Mammary epithelial cell (primary cell): ENCODE measurements around the gene BSX.

Source experiments
- CTCF ChIP-seq, 2 donors: IDR thresholded peaks in 1 of 2; conservative IDR thresholded peaks in 1 of 2; 2 replicates each; pipeline ENCODE4 v1.5.1; 2011 to 2012; ENCODE audit warnings: inconsistent platforms in 2 of 2, low read length in 2 of 2, mild to moderate bottlenecking in 2 of 2, control low read depth in 1 of 2, low read depth in 1 of 2; ENCODE audit not compliant: insufficient read depth in 1 of 2; ENCODE audit errors: extremely low read depth in 1 of 2
- EZH2 ChIP-seq: IDR thresholded peaks from 2 replicates; pipeline ENCODE4 v1.6.1; 2012; ENCODE audit warnings: low read length, inconsistent platforms, borderline replicate concordance

GRCh38 chr11:122998727-122999366 is 17.2 kb upstream of the BSX start:
- no peak for TF ChIP-seq CTCF (conservative IDR thresholded peaks at IDR 0.05 in 1 of 2, IDR thresholded peaks at IDR 0.05 in 1 of 2; ENCODE audit: extremely low read depth in 1 of 2, insufficient read depth in 1 of 2, low read depth in 1 of 2, low read length in 2 of 2)
- no peak for TF ChIP-seq EZH2
